Measurements from ENCODE around the gene PROZ. TPM values are rescaled to one million over a fixed set of nuclear protein-coding genes. Genes with fewer than 3 reads are reported as not detected.
A peak's percentile ranks its signal among the peaks of the same experiment; 100 is the strongest.

Gene PROZ
- total RNA-seq, 1 experiment from 2014 or later, result not detected

- no peaks in the 10 kb centered on the region; the same call in 1 of the 2 replicates for H3K27me3 ChIP-seq (ENCODE audit: insufficient read depth, low read length)
- H2BK20ac ChIP-seq (ENCODE audit: low read depth, low read length, poor library complexity, severe bottlenecking), result no peak overlapping the region
- no peaks in the 10 kb centered on the region for H3K9me3 ChIP-seq (ENCODE audit: control insufficient read depth, low read depth, low read length)
- no peak overlapping the region for H4K5ac ChIP-seq (ENCODE audit: insufficient read length, low read depth, low read length)
- no peak overlapping the region for H2BK120ac ChIP-seq (ENCODE audit: low read depth, low read length, poor library complexity, severe bottlenecking)
- no peak overlapping the region for H3K14ac ChIP-seq (ENCODE audit: insufficient read depth, low read length)
- no peak overlapping the region for H4K91ac ChIP-seq (ENCODE audit: insufficient read length, low read depth, low read length)
- Mint-ChIP-seq H3K9me3 (peaks cover 0 to 4% of the 10 kb centered on the region in 2 experiments; a peak in 3 of 5 replicates), H3K27ac (peak overlapping the region in 1 of 3 experiments; percentile 70; a peak in 1 of 7 replicates), H3K4me3 (peak overlapping the region; percentile 65 to 78), H3K4me1 (peaks cover 41 to 42% of the 10 kb centered on the region in 2 experiments), H3K27me3 (ENCODE audit: low read depth) (peaks cover 43% of the 10 kb centered on the region), H3K36me3 (ENCODE audit: insufficient read depth in 1 of 3, low read depth in 3 of 3) (peaks cover 0 to 4% (median 0%) of the 10 kb centered on the region in 3 experiments; a peak in 3 of 7 replicates)
- peaks cover 12% of the 10 kb centered on the region for H3K23me2 ChIP-seq (ENCODE audit: insufficient read length, low read depth, low read length, poor library complexity, severe bottlenecking)
- no peak overlapping the region for H2BK12ac ChIP-seq (ENCODE audit: insufficient read length, low read depth, low read length)
- no peak overlapping the region for H3K56ac ChIP-seq (ENCODE audit: insufficient read length, low read depth, low read length)
- no peak overlapping the region for H3K27ac ChIP-seq (ENCODE audit: insufficient read length, low read depth, low read length)
- DNase-seq, result peak; percentile 60
- H4K20me1 ChIP-seq (ENCODE audit: control insufficient read depth, insufficient read depth, insufficient read length), result no peaks in the 10 kb centered on the region
- peak overlapping the region; percentile 45 for H3K4me2 ChIP-seq (ENCODE audit: insufficient read depth, insufficient read length, low read length)
- H3K18ac ChIP-seq (ENCODE audit: insufficient read length, low read depth, low read length), result no peak overlapping the region
- no peaks in the 10 kb centered on the region for H3K79me1 ChIP-seq (ENCODE audit: insufficient read depth, low read depth, low read length, poor library complexity, severe bottlenecking)
- H2BK15ac ChIP-seq (ENCODE audit: low read depth, low read length), result no peak overlapping the region
- no peak for TF ChIP-seq CTCF (conservative IDR thresholded peaks at IDR 0.05)
- H3K79me2 ChIP-seq (ENCODE audit: insufficient read depth, low read length), result no peaks in the 10 kb centered on the region
- WGBS (ENCODE audit: extremely low coverage, insufficient read length, low lambda C conversion rate), result no CpG with 5 or more reads among the region's 76 CpGs
- no peak overlapping the region for H2BK5ac ChIP-seq (ENCODE audit: insufficient read length, low read length)
- H3T11ph ChIP-seq (ENCODE audit: low read length), result no peak overlapping the region
- H3K4ac ChIP-seq (ENCODE audit: low read depth, low read length), result no peak overlapping the region
- H3K23ac ChIP-seq (ENCODE audit: insufficient read length, low read depth, low read length), result no peak overlapping the region
- H3K4me1 ChIP-seq (ENCODE audit: insufficient read depth, low read length), result no peaks in the 10 kb centered on the region; the same call in 1 of the 2 replicates
- no peak overlapping the region for H4K8ac ChIP-seq (replicated peaks; ENCODE audit: insufficient read length, low read depth, low read length)
- H2AK5ac ChIP-seq (ENCODE audit: insufficient read length, low read length), result no peak overlapping the region
- no peak overlapping the region for H2AFZ ChIP-seq (ENCODE audit: low read length)
- H3K9ac ChIP-seq (ENCODE audit: extremely low read depth, insufficient read length, low read length), result no peak overlapping the region
Observed at GRCh38 chr13:113153810-113154748, 4.4 kb upstream of the PROZ start.

Data from H9 (cell line).